HG03439 (cell line): Measurements from ENCODE around the gene FAM53C.

Source experiments
- ATAC-seq: cut with Tn5 transposase; IDR thresholded peaks from one replicate; pipeline ENCODE4 v1.9.1; 2021; ENCODE audit warnings: mild to moderate bottlenecking, moderate library complexity; ENCODE audit not compliant: unreplicated experiment

Gene FAM53C

GRCh38 chr5:138351056-138351455 lies 13.0 kb downstream of the FAM53C start:
- ATAC-seq, result no peak

- no peak for ATAC-seq
Observed at GRCh38 chr5:138351517-138351916, 13.5 kb downstream of the FAM53C start.

GRCh38 chr5:138352071-138352721 lies 14.1 kb downstream of the FAM53C start, which contains the start of gene KDM3B:
KDM3B (plus strand) TSS chr5:138352685; CDS start chr5:138352796, 111 bp downstream.
- peak; percentile 60 for ATAC-seq

GRCh38 chr5:138352722-138353559 lies 14.9 kb downstream of the FAM53C start:
- peak; percentile 35 for ATAC-seq

- no peak for ATAC-seq
Observed at GRCh38 chr5:138353560-138354080, 15.6 kb downstream of the FAM53C start.

- no peak for ATAC-seq
Observed at GRCh38 chr5:138354387-138354786, 16.3 kb downstream of the FAM53C start.

- peak; percentile 36 for ATAC-seq
Observed at GRCh38 chr5:138354926-138355378, 16.9 kb downstream of the FAM53C start.

GRCh38 chr5:138359621-138360020 lies 21.6 kb downstream of the FAM53C start:
- no peak for ATAC-seq

- ATAC-seq, result no peak
Observed at GRCh38 chr5:138360941-138361452, 22.9 kb downstream of the FAM53C start.

GRCh38 chr5:138364576-138364975 lies 26.5 kb downstream of the FAM53C start:
- ATAC-seq, result no peak

- no peak for ATAC-seq
Observed at GRCh38 chr5:138366632-138367382, 28.7 kb downstream of the FAM53C start.

GRCh38 chr5:138369261-138369660 lies 31.2 kb downstream of the FAM53C start:
- no peak for ATAC-seq

- no peak for ATAC-seq
Observed at GRCh38 chr5:138369706-138370105, 31.6 kb downstream of the FAM53C start.

- no peak for ATAC-seq
Observed at GRCh38 chr5:138370537-138370936, 32.5 kb downstream of the FAM53C start.

GRCh38 chr5:138371454-138371853 lies 33.4 kb downstream of the FAM53C start:
- ATAC-seq, result no peak

GRCh38 chr5:138372225-138372624 lies 34.2 kb downstream of the FAM53C start:
- no peak for ATAC-seq

- no peak for ATAC-seq
Observed at GRCh38 chr5:138372653-138373052, 34.6 kb downstream of the FAM53C start.

- no peak for ATAC-seq
Observed at GRCh38 chr5:138382347-138382746, 44.3 kb downstream of the FAM53C start.

GRCh38 chr5:138385660-138386059 lies 47.6 kb downstream of the FAM53C start:
- no peak for ATAC-seq

GRCh38 chr5:138386290-138386689 lies 48.2 kb downstream of the FAM53C start:
- no peak for ATAC-seq

GRCh38 chr5:138389332-138389731 lies 51.3 kb downstream of the FAM53C start:
- no peak for ATAC-seq
